CMK (cell line): ENCODE results near the gene AFG3L2.
"Not testable (repeated sequence)": the region's sequence is repeated elsewhere in the genome, so short reads cannot be mapped to it uniquely, and the experiment has no call there.

Experiments used
- DNase-seq: peaks from one replicate; pipeline ENCODE4 v3.0.0-alpha.2; 2010; ENCODE audit warnings: low read depth

Gene AFG3L2

DNA sequence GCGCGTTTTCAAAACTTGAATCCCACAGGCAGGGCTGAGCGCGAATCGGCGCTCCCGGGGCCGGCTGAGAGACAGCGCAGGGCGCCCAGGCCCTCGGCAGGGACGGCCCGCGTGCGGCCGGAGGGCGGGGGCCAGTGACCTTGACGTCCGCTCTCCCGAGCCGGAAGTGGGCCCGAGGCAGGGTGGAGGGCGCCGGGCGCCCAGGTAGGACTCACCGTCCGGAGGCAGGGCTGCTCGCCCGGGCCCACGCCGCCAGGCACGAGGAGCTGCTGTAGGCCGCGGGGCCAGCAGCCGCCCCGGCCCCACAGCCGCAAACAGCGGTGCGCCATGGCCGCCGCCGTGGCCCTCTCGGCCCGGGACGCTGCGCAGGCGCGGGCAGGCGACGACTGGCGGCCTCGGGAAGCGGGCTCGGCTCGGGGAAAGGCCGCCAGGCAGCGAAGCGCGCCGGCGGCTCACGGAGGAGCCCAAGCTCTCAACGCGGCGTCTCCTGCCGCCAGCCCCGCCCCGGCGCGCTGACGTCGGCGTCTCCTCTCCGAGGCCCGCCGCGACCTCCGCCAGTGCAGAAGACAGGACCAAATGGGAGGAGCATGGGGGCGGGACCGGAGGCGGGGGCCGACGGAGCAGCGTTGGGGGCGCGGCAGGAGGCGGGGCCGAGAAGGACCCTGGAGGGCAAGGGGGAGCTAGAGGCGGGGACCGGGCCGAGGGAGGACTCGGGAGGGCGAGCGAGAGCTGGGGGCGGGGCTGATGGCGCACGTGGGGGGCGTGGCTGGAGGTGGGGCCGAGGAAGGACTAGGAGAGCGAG lies at the start of gene AFG3L2:
Gene AFG3L2, minus strand, starts transcription at position 474 of the 802 bp plus-strand sequence. Its CDS starts 145 bp downstream, at position 329.
- peak; percentile 85 for DNase-seq

DNA sequence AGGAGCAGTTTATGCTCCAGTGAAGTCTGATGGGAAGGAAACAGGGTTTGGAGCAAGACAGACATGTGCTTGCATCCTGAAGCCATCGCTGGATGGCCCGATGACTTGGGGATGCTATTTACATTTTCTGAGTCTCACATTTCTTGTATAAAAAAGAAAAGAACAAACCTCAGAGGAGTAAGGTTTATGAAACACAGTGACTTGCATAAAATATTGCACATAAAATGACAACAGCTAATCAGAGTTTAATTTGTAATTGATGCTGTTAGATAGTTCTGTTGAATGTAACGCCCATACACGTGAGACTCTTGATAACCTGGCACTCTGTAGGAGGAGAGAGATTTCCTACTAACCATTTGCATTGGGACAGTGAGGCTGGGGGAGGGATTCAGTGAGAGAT lies 47.2 kb upstream of the AFG3L2 start:
- DNase-seq = no peak

DNA sequence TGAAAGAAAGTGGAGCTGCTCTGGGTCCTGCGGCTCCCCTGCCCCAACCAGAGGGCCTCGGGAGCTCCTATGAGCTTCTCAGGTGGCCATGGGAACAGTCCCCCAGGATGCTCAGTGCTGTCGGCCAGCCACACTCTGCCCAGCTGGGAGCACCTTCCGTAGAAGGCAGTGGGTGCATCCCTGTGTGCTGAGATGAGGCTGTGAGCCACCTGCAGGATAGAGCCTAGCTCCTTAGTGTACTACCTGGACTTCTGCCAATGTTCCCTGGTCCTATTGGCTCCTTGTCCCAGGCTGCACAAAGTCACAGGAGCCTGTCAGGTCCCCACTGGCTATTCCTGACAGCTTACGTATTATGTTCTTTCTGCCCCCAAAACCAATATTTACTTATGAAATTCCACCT lies 46.8 kb upstream of the AFG3L2 start:
- DNase-seq = no peak

GRCh38 chr18:12423393-12423792 lies 46.4 kb upstream of the AFG3L2 start:
- no peak for DNase-seq

DNA sequence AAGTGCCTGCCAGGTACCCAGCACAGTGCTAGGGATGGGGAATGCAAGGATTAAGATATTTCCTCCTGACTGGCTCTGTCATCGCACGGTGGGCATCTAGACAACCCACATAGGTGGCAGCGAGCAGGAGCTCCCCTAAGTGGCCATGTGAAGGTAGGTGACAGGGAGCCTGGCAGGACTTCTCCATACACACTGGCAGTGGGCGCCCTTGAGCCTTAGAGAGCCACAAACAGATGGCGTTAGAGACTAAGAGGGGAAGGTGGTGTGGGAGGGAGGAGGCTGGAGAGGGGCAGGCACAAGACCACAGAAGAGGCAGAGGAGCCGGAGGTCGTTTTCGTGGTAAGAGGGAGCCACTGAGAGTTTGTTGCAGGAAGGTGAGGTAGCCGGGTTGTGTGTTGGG lies 45.9 kb upstream of the AFG3L2 start:
- DNase-seq = no peak

GRCh38 chr18:12421732-12422131 lies 44.7 kb upstream of the AFG3L2 start:
- no peak for DNase-seq

DNA sequence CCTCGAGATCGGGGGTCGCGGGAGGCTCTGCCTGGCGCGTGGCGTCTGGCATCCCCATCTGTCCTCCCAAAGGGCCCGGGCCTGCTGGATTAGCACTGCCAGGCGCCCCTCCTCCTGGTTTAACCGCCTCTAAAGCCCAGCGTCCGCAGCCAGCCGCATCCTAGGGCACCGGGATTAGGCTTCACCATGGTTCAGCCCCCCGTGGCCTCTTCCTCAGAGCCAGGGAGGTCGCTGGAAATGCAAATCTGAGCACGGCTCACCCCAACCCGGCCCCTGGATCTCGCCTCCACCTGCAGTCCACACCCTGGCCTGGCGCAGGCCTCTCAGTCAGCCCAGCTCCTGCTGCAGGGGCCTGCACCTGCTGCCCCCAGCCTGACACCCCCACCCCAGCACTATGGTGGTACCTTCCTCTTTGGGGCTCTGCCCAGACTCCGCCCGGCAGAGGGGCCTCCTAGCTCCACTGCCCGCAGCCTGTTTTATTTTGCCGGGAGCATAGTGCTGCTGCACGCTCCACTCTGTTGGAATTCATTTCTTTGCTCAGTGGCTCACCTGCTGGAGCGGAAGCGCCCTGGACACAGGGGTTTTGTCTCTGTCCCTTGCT lies 43.9 kb upstream of the AFG3L2 start:
- DNase-seq = no peak

GRCh38 chr18:12417687-12418086 lies 40.7 kb upstream of the AFG3L2 start:
- DNase-seq = no peak

DNA sequence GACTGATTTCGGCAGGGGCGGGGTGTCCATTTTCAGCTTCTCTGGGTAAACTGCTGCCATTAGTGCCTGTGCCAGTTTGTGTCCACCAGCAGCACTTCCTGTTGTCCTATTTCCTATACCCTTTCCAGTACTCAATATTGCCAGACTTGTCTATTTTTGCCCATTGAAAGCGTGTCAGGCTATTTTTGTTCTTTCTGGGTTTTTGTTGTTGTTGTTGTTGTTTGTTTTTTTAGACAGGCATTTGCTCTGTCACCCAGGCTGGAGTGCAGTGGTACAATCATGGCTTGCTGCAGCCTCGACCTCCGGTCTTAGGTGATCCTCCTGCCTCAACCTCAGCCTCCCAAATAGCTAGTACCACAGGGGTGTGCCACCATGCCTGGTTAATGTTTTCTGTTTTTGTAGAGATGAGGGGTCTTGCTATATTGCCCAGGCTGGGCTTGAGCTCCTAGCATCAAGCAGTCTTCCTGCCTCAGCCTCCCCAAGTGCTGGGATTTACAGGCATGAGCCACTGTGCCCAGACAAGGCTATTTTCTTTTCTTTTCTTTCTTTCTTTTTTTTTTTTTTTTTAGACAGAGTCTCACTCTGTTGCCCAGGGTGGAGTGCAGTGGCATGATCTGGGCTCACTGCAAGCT lies 39.2 kb upstream of the AFG3L2 start:
- DNase-seq = no peak

GRCh38 chr18:12411456-12411855 lies 34.4 kb upstream of the AFG3L2 start:
- no peak for DNase-seq

DNA sequence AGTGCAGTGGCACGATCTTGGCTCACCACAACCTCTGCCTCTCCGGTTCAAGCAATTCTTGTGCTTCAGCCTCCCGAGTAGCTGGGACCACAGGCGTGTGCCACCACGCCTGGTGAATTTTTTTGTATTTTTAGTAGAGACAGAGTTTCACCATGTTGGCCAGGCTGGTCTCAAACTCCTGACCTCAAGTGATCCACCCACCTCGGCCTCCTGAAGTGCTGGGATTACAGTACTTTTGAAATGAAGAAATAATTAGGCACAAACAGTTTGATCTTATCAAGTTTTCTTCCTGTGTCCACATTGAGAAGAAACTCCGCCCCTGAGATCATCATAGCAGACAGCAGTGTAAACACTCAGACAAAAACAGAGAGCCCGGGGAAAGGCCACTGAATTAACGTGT lies 33.7 kb upstream of the AFG3L2 start:
- DNase-seq = not testable (repeated sequence)

- no peak for DNase-seq
Measured at GRCh38 chr18:12410081-12410481, 33.1 kb upstream of the AFG3L2 start.

- no peak for DNase-seq
Measured at GRCh38 chr18:12409469-12409868, 32.4 kb upstream of the AFG3L2 start.

- DNase-seq = no peak
Measured at GRCh38 chr18:12408247-12408869, 31.3 kb upstream of the AFG3L2 start.

DNA sequence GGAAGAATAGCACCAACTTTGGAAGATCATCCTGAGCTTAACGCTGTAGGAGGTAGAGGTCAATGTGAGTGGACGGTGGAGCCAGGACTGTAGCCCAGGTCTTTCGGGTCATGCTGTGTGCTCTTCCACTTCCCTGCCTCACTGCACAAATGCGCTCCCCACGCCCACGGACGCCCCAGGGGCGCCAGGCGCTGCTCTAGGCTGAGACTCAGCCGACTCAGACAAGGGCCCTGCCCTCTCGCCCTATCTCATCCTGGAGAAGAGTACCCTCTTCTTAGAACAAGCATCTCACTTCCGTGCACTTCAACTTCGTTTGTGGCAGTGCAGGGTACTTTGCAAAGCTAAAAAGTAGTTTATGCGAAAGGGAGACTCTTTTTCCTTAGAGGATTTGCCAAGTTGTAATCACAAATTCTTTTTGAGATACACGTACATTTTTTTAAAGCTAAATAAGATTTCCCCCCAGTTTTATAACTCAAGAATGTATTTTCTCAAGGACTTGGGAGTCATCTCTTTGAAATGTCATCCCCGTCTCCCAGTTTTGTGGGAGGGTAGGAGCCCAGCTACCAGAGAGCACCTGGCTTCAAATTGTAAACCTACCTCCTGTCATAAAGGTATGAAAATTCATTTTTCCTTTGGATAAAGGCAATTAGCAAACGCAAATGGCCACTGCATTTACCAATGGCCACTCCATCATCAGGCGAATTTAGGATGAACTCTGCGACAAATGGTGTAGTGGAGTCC lies 29.5 kb upstream of the AFG3L2 start:
- DNase-seq = no peak

DNA sequence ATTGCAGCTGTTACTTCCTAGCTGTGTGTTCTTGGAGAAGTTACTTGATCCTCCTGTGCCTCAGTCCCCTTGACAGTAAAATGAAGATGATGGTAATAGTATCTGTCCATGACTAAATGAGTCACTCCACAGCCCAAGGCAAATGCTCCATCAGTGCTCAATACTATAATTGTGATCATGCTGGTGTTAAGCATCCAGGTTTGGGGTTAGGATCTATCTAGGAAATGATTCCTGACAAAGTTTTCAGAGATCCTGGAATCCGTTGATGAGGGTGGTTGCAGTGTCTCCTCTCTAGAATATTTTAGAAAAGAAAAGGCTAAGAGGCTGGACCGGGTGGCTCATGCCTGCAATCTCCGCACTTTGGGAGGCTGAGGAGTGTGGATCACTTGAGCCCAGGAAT lies 28.0 kb upstream of the AFG3L2 start:
- no peak for DNase-seq

DNA sequence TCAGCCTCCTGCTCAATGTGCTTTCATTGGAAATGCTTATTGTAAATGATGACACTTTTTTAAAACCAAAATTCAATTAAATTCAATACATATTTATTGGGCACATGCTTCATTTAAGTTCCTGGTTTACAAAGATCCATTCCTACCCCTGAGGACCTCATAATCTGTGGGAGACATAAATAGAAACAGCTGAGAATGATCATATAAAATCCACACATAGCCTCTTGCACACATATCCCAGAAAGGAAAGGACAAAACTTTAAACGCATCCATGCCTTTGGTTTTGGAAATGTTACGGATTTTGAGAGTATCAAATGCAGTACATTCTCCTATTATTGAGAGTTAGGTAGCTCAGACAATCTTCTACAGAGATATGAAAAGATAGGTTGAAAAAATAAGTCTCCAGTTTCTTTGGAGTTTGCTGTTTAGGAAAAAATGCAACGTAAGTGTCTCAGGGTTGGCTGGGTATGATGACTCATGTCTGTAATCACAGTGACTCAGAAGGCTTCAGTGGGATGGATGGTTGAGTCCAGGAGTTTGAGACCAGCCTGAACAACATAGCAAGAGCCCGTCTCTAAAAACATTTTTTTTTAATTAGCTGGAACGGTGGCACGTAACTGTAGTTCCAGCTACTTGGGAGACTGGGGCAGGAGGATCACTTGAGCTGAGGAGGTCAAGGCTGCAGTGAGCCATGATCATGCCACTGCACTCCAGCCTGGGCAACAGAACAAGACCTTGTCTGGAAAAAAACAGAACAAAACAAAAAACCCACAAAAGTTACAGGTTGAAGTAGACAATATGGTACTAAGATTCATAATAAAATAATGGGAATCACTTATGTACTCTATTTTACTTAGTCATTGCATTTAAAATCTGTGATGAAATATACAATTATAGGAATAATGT lies 26.8 kb upstream of the AFG3L2 start:
- no peak for DNase-seq

GRCh38 chr18:12401881-12402280 lies 24.9 kb upstream of the AFG3L2 start:
- no peak for DNase-seq

GRCh38 chr18:12399231-12399630 lies 22.2 kb upstream of the AFG3L2 start:
- DNase-seq = no peak

DNA sequence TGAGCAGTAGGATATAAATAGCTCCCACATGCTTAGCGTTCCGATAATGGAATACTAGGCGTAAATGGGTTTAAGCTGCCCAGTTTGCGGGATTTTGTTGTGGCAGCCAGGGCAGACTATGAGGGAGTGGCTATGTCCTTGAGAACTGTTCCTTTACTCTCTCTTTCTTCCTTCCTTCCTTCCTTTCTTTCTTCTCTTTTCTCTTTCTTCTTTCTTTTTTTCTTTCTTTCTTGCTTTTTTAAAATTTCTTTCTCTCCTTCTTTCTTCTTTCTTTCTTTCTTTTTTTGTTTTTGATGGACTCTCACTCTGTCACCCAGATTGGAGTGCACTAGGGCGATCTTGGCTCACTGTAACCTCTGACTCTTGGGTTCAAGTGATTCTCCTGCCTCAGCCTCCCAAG lies 21.6 kb upstream of the AFG3L2 start:
- no peak for DNase-seq

DNA sequence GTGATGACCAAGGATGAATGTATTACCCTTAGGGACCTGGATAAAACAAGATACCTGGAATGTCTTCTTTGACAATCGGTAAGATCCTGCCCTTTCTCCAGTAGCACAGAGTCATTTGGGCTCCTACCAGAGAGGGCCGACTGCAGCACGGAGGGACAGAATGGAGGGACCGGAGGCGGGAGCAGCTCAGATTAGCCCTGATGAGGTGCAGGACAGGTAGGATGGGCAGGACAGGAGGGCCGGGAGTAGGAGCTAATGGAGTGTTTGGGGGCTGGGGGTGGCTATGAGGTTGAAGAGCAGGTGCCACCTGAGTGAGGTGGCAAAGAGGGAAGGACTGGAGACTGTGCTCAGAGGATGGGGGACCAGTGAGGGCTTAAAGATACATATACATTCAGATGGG lies 20.8 kb upstream of the AFG3L2 start:
- no peak for DNase-seq
